CD4-positive, alpha-beta T cell (primary cell): Measurements from ENCODE around the gene AMBRA1. TPM values are rescaled to one million over a fixed set of nuclear protein-coding genes. Genes with fewer than 3 reads are reported as not detected.

ENCODE experiments used
- ATAC-seq: fragments of 200-7000 bp; cut with Tn5 transposase; one replicate; pipeline ENCODE4 v1.10.0; 2022; ENCODE audit warnings: mild to moderate bottlenecking; ENCODE audit not compliant: poor library complexity
- CTCF ChIA-PET: fragments of 350-600 bp; sonication (Branson Sonifier 250); formaldehyde crosslinking; loops from one replicate; lab custom pipeline; 2021; ENCODE audit warnings: antibody characterized with exemption, inconsistent platforms; lab: Charles Lee
- POLR2A ChIA-PET: fragments of 350-600 bp; sonication (Branson Sonifier 250); formaldehyde crosslinking; loops from one replicate; lab custom pipeline; 2021; ENCODE audit warnings: antibody characterized with exemption, inconsistent platforms; lab: Charles Lee
- DNase-seq, 14 experiments: peaks; one replicate each; pipeline ENCODE4 v3.0.0-alpha.2; 2013 to 2020; ENCODE audit warnings: mixed read lengths in 2 of 14
- H3K27ac ChIP-seq, 2 donors: one replicate each; pipeline versions ENCODE4 v1.5.1 to v1.7.0; 2013; ENCODE audit warnings: low read length in 2 of 2, low read depth in 1 of 2, mild to moderate bottlenecking in 1 of 2
- H3K27me3 ChIP-seq, 2 experiments: 1 replicate in 1 of 2; 2 replicates in 1 of 2; pipeline versions ENCODE4 v1.6.1 to v1.7.0; 2013; ENCODE audit warnings: low read length in 2 of 2, control low read depth in 1 of 2, mild to moderate bottlenecking in 1 of 2, moderate library complexity in 1 of 2; ENCODE audit not compliant: insufficient read depth in 2 of 2, control insufficient read depth in 1 of 2
- H3K36me3 ChIP-seq: one replicate; pipeline ENCODE4 v1.6.1; 2013; ENCODE audit warnings: low read length, control low read depth; ENCODE audit not compliant: insufficient read depth
- H3K4me1 ChIP-seq: one replicate; pipeline ENCODE4 v1.6.1; 2013; ENCODE audit warnings: low read length, control low read depth; ENCODE audit not compliant: insufficient read depth
- H3K4me3 ChIP-seq: one replicate; pipeline ENCODE4 v1.5.1; 2013; ENCODE audit warnings: mild to moderate bottlenecking, low read length, moderate library complexity
- H3K9me3 ChIP-seq, 2 experiments: 1 replicate in 1 of 2; 2 replicates in 1 of 2; pipeline versions ENCODE4 v1.6.1 to v1.7.0; 2013; ENCODE audit warnings: low read length in 2 of 2, mild to moderate bottlenecking in 2 of 2, control low read depth in 1 of 2, moderate library complexity in 1 of 2; ENCODE audit not compliant: control insufficient read depth in 1 of 2, insufficient read depth in 1 of 2
- H3K27ac Mint-ChIP-seq: one replicate; pipeline ENCODE4 v1.8.0; 2020; ENCODE audit warnings: mixed read lengths
- H3K27me3 Mint-ChIP-seq: one replicate; pipeline ENCODE4 v1.8.0; 2021; ENCODE audit warnings: mixed read lengths
- H3K36me3 Mint-ChIP-seq: one replicate; pipeline ENCODE4 v1.8.0; 2021; ENCODE audit warnings: low read depth, mixed read lengths
- H3K4me1 Mint-ChIP-seq: one replicate; pipeline ENCODE4 v1.8.0; 2021; ENCODE audit warnings: low read depth, mixed read lengths
- H3K4me3 Mint-ChIP-seq: one replicate; pipeline ENCODE4 v1.8.0; 2020; ENCODE audit warnings: mild to moderate bottlenecking, mixed read lengths
- H3K9me3 Mint-ChIP-seq: one replicate; pipeline ENCODE4 v1.8.0; 2020; ENCODE audit warnings: mixed read lengths
- intact Hi-C, 2 experiments: fragments of 100-400 bp; cut with DNase I in 1 of 2; cut with micrococcal nuclease in 1 of 2; formaldehyde crosslinking; loops; one replicate each; pipeline versions ENCODE4 v1.15.1 to v1.9.0; 2023 to 2025; cut with DNase I, micrococcal nuclease
- total RNA-seq, 174 experiments: library from RNA in 2 of 174; stranded (reverse) in 2 of 174; gene quantifications; one replicate each; pipeline ENCODE4 v1.2.3 and lab custom pipeline; 2021 to 2026
- TF ChIP-seq, protein P1 (sequence below): fragments of 200-600 bp; IDR thresholded peaks from one replicate; pipeline ENCODE4 v1.8.0; 2022; ENCODE audit warnings: antibody characterized with exemption, mild to moderate bottlenecking

AMBRA1 gene
- total RNA-seq, 2 experiments from 2014 or later, result 29.4 to 31.9 TPM

DNA sequence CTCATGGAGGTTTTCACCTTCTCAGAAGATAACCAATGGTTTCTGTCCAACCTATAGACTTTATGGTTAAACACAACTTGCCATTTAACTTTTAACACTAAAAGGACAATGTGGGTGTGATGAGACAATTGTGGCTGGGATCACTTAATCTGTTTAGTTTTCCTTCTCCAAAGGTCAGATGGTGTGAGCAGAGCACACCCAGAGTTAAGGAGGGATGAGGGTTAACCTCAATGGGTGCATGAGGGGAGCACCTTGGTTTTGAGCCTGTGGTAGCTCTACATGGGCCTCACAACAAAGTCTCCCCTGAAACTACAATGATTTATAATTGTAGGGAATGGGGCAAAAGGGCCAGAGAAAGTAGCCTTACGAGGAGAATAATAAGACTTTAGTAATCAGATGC lies 173.3 kb downstream of the AMBRA1 start:
- H3K9me3 Mint-ChIP-seq, result no peaks in the 10 kb centered on the region
- no peak overlapping the region for H3K27ac Mint-ChIP-seq
- H3K36me3 Mint-ChIP-seq, result peaks cover 81% of the 10 kb centered on the region
- intact Hi-C loops, result no loop called here
- no peaks in the 10 kb centered on the region for H3K27me3 Mint-ChIP-seq
- H3K4me3 Mint-ChIP-seq, result no peak overlapping the region
- no peaks in the 10 kb centered on the region for H3K9me3 ChIP-seq
- H3K4me1 Mint-ChIP-seq, result peaks cover 6% of the 10 kb centered on the region
- ATAC-seq, result no peak
- CTCF ChIA-PET, result no interaction called here
- no peaks in the 10 kb centered on the region for H3K27me3 ChIP-seq
- peaks cover 60% of the 10 kb centered on the region for H3K36me3 ChIP-seq
- H3K4me1 ChIP-seq, result no peaks in the 10 kb centered on the region
- H3K4me3 ChIP-seq, result no peak overlapping the region
- no peak overlapping the region for H3K27ac ChIP-seq
- POLR2A ChIA-PET, result no interaction called here
- TF ChIP-seq, protein P1, sequence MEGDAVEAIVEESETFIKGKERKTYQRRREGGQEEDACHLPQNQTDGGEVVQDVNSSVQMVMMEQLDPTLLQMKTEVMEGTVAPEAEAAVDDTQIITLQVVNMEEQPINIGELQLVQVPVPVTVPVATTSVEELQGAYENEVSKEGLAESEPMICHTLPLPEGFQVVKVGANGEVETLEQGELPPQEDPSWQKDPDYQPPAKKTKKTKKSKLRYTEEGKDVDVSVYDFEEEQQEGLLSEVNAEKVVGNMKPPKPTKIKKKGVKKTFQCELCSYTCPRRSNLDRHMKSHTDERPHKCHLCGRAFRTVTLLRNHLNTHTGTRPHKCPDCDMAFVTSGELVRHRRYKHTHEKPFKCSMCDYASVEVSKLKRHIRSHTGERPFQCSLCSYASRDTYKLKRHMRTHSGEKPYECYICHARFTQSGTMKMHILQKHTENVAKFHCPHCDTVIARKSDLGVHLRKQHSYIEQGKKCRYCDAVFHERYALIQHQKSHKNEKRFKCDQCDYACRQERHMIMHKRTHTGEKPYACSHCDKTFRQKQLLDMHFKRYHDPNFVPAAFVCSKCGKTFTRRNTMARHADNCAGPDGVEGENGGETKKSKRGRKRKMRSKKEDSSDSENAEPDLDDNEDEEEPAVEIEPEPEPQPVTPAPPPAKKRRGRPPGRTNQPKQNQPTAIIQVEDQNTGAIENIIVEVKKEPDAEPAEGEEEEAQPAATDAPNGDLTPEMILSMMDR, result no peak
- no peak for DNase-seq

DNA sequence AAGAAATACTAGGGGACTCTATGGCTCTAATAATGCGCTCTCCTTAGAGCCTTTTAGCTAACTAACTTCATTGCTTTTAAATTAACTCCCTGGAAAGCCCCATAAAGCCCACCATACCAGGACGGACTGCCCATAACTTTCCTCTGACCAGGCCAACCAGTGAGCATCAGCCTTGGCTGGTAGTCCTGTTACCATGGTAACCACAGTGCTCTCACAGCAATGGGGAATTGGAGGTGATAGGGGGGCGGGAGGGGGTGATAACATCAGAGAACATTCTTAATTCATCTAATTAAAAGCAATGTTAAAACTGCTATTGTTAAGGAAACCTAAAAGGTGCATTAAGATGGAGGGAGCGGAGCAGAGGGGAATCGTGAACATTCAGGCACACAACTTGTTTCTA lies 175.1 kb downstream of the AMBRA1 start:
- ChIA-PET POLR2A (no interaction called here), CTCF (no interaction called here)
- TF ChIP-seq, protein P1, result no peak
- H3K36me3 Mint-ChIP-seq, result peaks cover 87% of the 10 kb centered on the region
- Histone ChIP-seq H3K4me1 (peaks cover 8% of the 10 kb centered on the region), H3K4me3 (no peak overlapping the region), H3K36me3 (peaks cover 70% of the 10 kb centered on the region), H3K27me3 (no peaks in the 10 kb centered on the region), H3K9me3 (no peaks in the 10 kb centered on the region), H3K27ac (no peak overlapping the region)
- H3K4me1 Mint-ChIP-seq, result peaks cover 23% of the 10 kb centered on the region
- intact Hi-C loops, result no loop called here
- H3K27ac Mint-ChIP-seq, result no peak overlapping the region
- no peaks in the 10 kb centered on the region for H3K27me3 Mint-ChIP-seq
- ATAC-seq, result no peak
- no peak overlapping the region for H3K4me3 Mint-ChIP-seq
- H3K9me3 Mint-ChIP-seq, result no peaks in the 10 kb centered on the region
- no peak for DNase-seq

DNA sequence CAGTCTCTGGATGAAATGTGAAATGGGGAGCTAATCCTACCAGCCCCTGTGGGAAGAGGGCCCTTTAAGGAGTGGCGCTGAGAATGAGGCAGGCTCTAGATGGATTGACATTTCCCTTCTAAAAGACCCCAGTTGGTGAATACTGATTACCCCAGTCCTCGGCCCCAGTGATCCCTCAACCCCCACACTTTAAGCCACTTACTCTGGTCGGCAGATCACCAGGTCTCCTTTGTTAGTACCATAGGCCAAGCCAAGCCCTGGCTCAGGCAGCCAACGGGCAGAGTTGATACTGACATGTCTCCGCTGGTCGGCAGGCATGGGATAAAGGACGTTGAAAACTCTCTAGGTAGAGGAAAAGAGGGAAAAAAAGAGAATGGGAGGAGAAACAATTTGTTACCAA lies 176.1 kb downstream of the AMBRA1 start:
- intact Hi-C loops, result no loop called here
- no peaks in the 10 kb centered on the region for H3K9me3 ChIP-seq

More for the DNA sequence above, 176.1 kb downstream of the AMBRA1 start:
- Mint-ChIP-seq H3K36me3 (peaks cover 91% of the 10 kb centered on the region), H3K9me3 (no peaks in the 10 kb centered on the region), H3K27me3 (no peaks in the 10 kb centered on the region), H3K4me3 (no peak overlapping the region), H3K27ac (no peak overlapping the region), H3K4me1 (peaks cover 23% of the 10 kb centered on the region)
- Histone ChIP-seq H3K36me3 (peaks cover 73% of the 10 kb centered on the region), H3K4me1 (peaks cover 8% of the 10 kb centered on the region), H3K27ac (no peak overlapping the region), H3K27me3 (no peaks in the 10 kb centered on the region), H3K4me3 (no peak overlapping the region)
- DNase-seq, result peak in 1 of 14 experiments; percentile 11
- no peak for ATAC-seq
- ChIA-PET POLR2A (interaction anchor here (1.0 kb wide), 1 partner anchor 144 kb away, joined by 3 read pairs; no protein-coding TSS in a partner anchor), CTCF (no interaction called here)
- TF ChIP-seq, protein P1, result no peak
